ENCODE measurements around the gene BZW2.

The BZW2 gene

DNA sequence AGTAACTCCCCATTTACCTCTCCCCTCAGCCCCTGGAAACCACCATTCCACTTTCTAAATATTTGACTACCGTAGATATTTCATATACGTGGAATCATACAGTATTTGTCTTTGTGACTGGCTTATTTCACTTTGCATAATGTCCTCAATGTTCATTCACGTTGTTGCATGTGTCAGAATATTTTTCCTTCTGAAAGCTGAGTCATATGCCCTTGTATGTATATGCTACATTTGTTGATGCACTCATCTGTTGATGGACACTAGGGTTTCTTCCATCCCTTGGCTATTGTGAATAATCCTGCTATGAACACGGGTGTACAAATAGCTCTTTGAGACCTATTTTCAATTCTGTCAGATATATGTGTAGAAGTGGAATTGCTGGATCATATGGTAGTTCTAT, 81.8 kb downstream of the BZW2 start:
- Histone ChIP-seq H2AK5ac (ENCODE audit: low read length) (no peak overlapping the region), H2BK5ac (ENCODE audit: low read length) (no peak overlapping the region), H4K8ac (ENCODE audit: low read depth, low read length) (no peak overlapping the region), H3K18ac (ENCODE audit: low read length) (no peak overlapping the region), H3K27ac (ENCODE audit: low read depth, low read length) (no peak overlapping the region), H3K4ac (ENCODE audit: low read depth, low read length) (no peak overlapping the region), H3K27me3 (ENCODE audit: insufficient read depth, low read length, poor library complexity) (no peaks in the 10 kb centered on the region), H3K36me3 (ENCODE audit: control insufficient read depth, insufficient read depth, low read length) (no peaks in the 10 kb centered on the region), H3K79me2 (ENCODE audit: control insufficient read depth, insufficient read depth, low read length) (no peaks in the 10 kb centered on the region), H3K4me1 (ENCODE audit: control insufficient read depth, low read depth, low read length) (no peaks in the 10 kb centered on the region), H4K5ac (ENCODE audit: low read length) (no peak overlapping the region), H2BK15ac (replicated peaks; ENCODE audit: low read depth) (no peak overlapping the region), H3K56ac (ENCODE audit: low read length) (no peak overlapping the region), H3K9ac (ENCODE audit: low read length) (no peak overlapping the region), H3K4me3 (ENCODE audit: low read length) (no peak overlapping the region), H2BK120ac (ENCODE audit: low read depth, low read length) (no peak overlapping the region), H3K4me2 (ENCODE audit: low read length) (no peak overlapping the region), H3K23ac (ENCODE audit: low read length) (no peak overlapping the region), H3K79me1 (ENCODE audit: low read length) (no peaks in the 10 kb centered on the region)
- WGBS (ENCODE audit: extremely low coverage, insufficient coverage, low lambda C conversion rate): no CpG with 5 or more reads among the region's 4 CpGs
- DNase-seq: no peak

DNA sequence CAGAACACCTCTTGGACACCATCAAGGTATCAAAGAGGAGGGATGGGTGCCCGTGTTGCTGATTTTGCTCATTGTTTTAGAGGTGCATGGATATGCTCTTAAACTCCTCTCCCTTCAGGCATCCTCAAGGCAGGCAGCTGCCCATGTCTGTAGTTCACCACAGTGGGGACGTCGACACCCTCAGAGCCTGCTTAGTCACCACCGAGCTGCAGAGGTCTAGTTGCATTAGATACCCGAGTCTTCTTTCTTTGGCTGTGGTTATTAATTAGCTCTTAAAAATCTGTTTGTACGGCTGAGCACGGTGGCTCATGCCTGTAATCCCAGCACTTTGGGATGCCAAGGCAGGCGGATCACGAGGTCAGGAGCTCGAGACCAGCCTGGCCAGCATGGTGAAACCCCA, 82.8 kb downstream of the BZW2 start:
- H3K79me2 ChIP-seq (ENCODE audit: control insufficient read depth, insufficient read depth, low read length): no peaks in the 10 kb centered on the region
- H3K27ac ChIP-seq (ENCODE audit: low read depth, low read length): no peak overlapping the region
- H3K36me3 ChIP-seq (ENCODE audit: control insufficient read depth, insufficient read depth, low read length): no peaks in the 10 kb centered on the region
- no peak overlapping the region for H3K56ac ChIP-seq (ENCODE audit: low read length)
- H4K5ac ChIP-seq (ENCODE audit: low read length): no peak overlapping the region
- H2BK15ac ChIP-seq (replicated peaks; ENCODE audit: low read depth): no peak overlapping the region
- H3K4me1 ChIP-seq (ENCODE audit: control insufficient read depth, low read depth, low read length): no peaks in the 10 kb centered on the region
- H3K4ac ChIP-seq (ENCODE audit: low read depth, low read length): no peak overlapping the region
- no peak overlapping the region for H3K23ac ChIP-seq (ENCODE audit: low read length)
- H2AK5ac ChIP-seq (ENCODE audit: low read length): no peak overlapping the region
- H3K4me3 ChIP-seq (ENCODE audit: low read length): no peak overlapping the region
- no peak overlapping the region for H4K8ac ChIP-seq (ENCODE audit: low read depth, low read length)
- H3K9ac ChIP-seq (ENCODE audit: low read length): no peak overlapping the region
- no peak overlapping the region for H3K4me2 ChIP-seq (ENCODE audit: low read length)
- no CpG with 5 or more reads among the region's 10 CpGs for WGBS (ENCODE audit: extremely low coverage, insufficient coverage, low lambda C conversion rate)
- DNase-seq: no peak
- H2BK120ac ChIP-seq (ENCODE audit: low read depth, low read length): no peak overlapping the region
- no peak overlapping the region for H2BK5ac ChIP-seq (ENCODE audit: low read length)
- no peaks in the 10 kb centered on the region for H3K79me1 ChIP-seq (ENCODE audit: low read length)
- no peak overlapping the region for H3K18ac ChIP-seq (ENCODE audit: low read length)
- no peaks in the 10 kb centered on the region for H3K27me3 ChIP-seq (ENCODE audit: insufficient read depth, low read length, poor library complexity)

DNA sequence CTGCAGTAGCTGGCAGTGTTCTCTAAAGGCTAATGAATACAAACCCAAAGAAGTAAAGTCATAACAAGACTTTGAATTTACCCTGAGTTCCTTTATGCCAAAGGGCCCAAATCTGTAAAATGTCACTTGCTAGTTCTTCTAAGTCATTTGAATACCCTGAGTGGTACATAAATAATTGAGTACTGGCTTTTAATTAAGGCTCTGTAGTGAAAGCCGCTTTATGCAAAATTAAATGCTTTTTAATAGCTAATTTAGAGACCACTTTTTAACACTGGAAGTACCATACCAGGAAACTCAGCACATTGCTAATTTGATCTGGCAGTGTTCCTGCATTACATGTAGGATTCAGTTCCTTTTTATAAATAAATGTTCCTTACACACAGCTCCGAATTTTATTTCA, 83.6 kb downstream of the BZW2 start:
- no peak overlapping the region for H4K8ac ChIP-seq (ENCODE audit: low read depth, low read length)
- H2BK15ac ChIP-seq (replicated peaks; ENCODE audit: low read depth): no peak overlapping the region
- H3K27ac ChIP-seq (ENCODE audit: low read depth, low read length): no peak overlapping the region
- no peak overlapping the region for H3K9ac ChIP-seq (ENCODE audit: low read length)
- no peak overlapping the region for H2BK120ac ChIP-seq (ENCODE audit: low read depth, low read length)
- no peak overlapping the region for H3K18ac ChIP-seq (ENCODE audit: low read length)
- H3K23ac ChIP-seq (ENCODE audit: low read length): no peak overlapping the region
- no peaks in the 10 kb centered on the region for H3K79me1 ChIP-seq (ENCODE audit: low read length)
- no peaks in the 10 kb centered on the region for H3K79me2 ChIP-seq (ENCODE audit: control insufficient read depth, insufficient read depth, low read length)
- no CpG with 5 or more reads among the region's 2 CpGs for WGBS (ENCODE audit: extremely low coverage, insufficient coverage, low lambda C conversion rate)
- H3K4me2 ChIP-seq (ENCODE audit: low read length): no peak overlapping the region
- no peaks in the 10 kb centered on the region for H3K27me3 ChIP-seq (ENCODE audit: insufficient read depth, low read length, poor library complexity)
- no peaks in the 10 kb centered on the region for H3K36me3 ChIP-seq (ENCODE audit: control insufficient read depth, insufficient read depth, low read length)
- no peak overlapping the region for H3K56ac ChIP-seq (ENCODE audit: low read length)
- no peak overlapping the region for H2AK5ac ChIP-seq (ENCODE audit: low read length)
- no peak overlapping the region for H3K4ac ChIP-seq (ENCODE audit: low read depth, low read length)
- DNase-seq: no peak
- no peak overlapping the region for H2BK5ac ChIP-seq (ENCODE audit: low read length)
- no peak overlapping the region for H4K5ac ChIP-seq (ENCODE audit: low read length)
- H3K4me1 ChIP-seq (ENCODE audit: control insufficient read depth, low read depth, low read length): no peaks in the 10 kb centered on the region
- no peak overlapping the region for H3K4me3 ChIP-seq (ENCODE audit: low read length)

DNA sequence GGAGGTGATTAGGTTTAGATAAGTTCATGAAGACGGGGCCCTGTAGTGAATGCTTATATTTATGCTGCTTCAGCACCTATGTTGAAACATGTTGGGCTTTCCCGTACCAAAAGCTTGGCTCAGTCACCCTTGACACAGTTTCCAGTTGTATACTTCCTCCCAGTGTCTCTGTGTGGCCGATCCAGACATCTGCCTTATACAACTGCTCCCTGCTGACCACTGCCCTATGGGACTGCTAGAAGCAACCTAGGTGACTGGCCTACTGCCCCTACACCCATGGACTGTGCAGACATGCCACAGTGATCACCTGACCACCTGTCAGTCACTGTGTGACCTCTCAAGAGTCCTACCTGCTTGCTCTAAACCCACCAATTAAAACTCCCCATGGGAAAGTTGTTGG, 85.0 kb downstream of the BZW2 start:
- no CpG with 5 or more reads among the region's 3 CpGs for WGBS (ENCODE audit: extremely low coverage, insufficient coverage, low lambda C conversion rate)
- DNase-seq: no peak
- H3K4ac ChIP-seq (ENCODE audit: low read depth, low read length): no peak overlapping the region
- no peaks in the 10 kb centered on the region for H3K79me2 ChIP-seq (ENCODE audit: control insufficient read depth, insufficient read depth, low read length)
- H3K4me2 ChIP-seq (ENCODE audit: low read length): no peak overlapping the region
- no peak overlapping the region for H2AK5ac ChIP-seq (ENCODE audit: low read length)
- no peak overlapping the region for H2BK120ac ChIP-seq (ENCODE audit: low read depth, low read length)
- H3K27me3 ChIP-seq (ENCODE audit: insufficient read depth, low read length, poor library complexity): no peaks in the 10 kb centered on the region
- H3K18ac ChIP-seq (ENCODE audit: low read length): no peak overlapping the region
- H2BK5ac ChIP-seq (ENCODE audit: low read length): no peak overlapping the region
- H3K79me1 ChIP-seq (ENCODE audit: low read length): no peaks in the 10 kb centered on the region
- no peak overlapping the region for H2BK15ac ChIP-seq (replicated peaks; ENCODE audit: low read depth)
- H4K5ac ChIP-seq (ENCODE audit: low read length): no peak overlapping the region
- H3K27ac ChIP-seq (ENCODE audit: low read depth, low read length): no peak overlapping the region
- H4K8ac ChIP-seq (ENCODE audit: low read depth, low read length): no peak overlapping the region
- H3K23ac ChIP-seq (ENCODE audit: low read length): no peak overlapping the region
- no peak overlapping the region for H3K4me3 ChIP-seq (ENCODE audit: low read length)
- no peak overlapping the region for H3K56ac ChIP-seq (ENCODE audit: low read length)
- H3K9ac ChIP-seq (ENCODE audit: low read length): no peak overlapping the region
- no peaks in the 10 kb centered on the region for H3K36me3 ChIP-seq (ENCODE audit: control insufficient read depth, insufficient read depth, low read length)
- no peaks in the 10 kb centered on the region for H3K4me1 ChIP-seq (ENCODE audit: control insufficient read depth, low read depth, low read length)

DNA sequence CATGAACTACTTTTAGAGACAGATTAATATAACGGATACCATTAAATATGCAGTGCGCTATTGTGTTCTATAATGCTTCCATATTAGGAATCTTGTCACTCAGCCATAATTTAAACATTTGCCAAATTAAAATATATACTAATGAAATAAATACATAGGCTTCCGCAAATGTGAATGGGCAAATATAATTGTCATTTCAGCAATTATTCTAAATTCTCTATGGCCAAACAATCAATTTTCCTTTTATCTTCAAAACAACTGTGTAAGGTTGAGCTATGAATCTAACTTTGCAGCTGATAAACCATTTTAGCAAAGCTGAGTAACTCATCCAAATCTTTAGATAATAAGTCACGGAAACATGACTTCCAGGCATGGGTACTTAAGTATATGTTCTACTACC, 86.8 kb downstream of the BZW2 start:
- Histone ChIP-seq H3K4ac (ENCODE audit: low read depth, low read length) (no peak overlapping the region), H3K56ac (ENCODE audit: low read length) (no peak overlapping the region), H4K5ac (ENCODE audit: low read length) (no peak overlapping the region), H3K36me3 (ENCODE audit: control insufficient read depth, insufficient read depth, low read length) (no peaks in the 10 kb centered on the region), H3K27me3 (ENCODE audit: insufficient read depth, low read length, poor library complexity) (no peaks in the 10 kb centered on the region), H2BK5ac (ENCODE audit: low read length) (no peak overlapping the region), H3K79me2 (ENCODE audit: control insufficient read depth, insufficient read depth, low read length) (no peaks in the 10 kb centered on the region), H3K18ac (ENCODE audit: low read length) (no peak overlapping the region), H3K4me1 (ENCODE audit: control insufficient read depth, low read depth, low read length) (no peaks in the 10 kb centered on the region), H3K4me2 (ENCODE audit: low read length) (no peak overlapping the region), H4K8ac (ENCODE audit: low read depth, low read length) (no peak overlapping the region), H3K4me3 (ENCODE audit: low read length) (no peak overlapping the region), H2AK5ac (ENCODE audit: low read length) (no peak overlapping the region), H3K23ac (ENCODE audit: low read length) (no peak overlapping the region), H3K9ac (ENCODE audit: low read length) (no peak overlapping the region), H2BK120ac (ENCODE audit: low read depth, low read length) (no peak overlapping the region), H3K79me1 (ENCODE audit: low read length) (no peaks in the 10 kb centered on the region), H2BK15ac (replicated peaks; ENCODE audit: low read depth) (no peak overlapping the region), H3K27ac (ENCODE audit: low read depth, low read length) (no peak overlapping the region)
- no CpG with 5 or more reads among the region's 4 CpGs for WGBS (ENCODE audit: extremely low coverage, insufficient coverage, low lambda C conversion rate)
- DNase-seq: no peak

DNA sequence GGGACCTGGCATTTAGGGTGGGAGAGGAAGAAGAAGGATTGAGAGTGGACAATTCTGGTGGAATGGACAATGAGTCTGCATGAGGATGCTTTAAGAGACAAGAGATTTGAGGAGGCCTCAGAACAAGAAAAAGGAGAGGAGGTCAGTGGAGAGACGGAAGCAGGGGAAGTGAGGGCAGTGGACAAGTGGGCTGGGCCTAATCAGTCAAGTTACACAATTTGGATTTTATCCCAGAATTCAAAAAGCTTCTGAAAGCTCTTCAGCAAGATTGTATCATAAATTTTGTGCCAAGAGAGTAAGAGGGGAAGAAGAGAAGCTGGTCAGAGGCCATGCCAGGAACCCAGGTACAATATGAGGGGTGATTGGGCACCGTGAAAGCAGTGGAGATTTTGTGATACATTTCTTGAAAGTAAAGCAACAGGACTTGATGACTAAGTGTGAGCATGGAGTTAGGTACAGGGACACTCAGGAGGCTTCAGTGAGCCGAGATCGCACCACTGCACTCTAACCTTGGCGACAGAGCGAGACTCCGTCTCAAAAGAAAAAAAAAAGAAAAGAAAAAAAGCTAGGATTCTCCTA, 88.3 kb downstream of the BZW2 start:
- Histone ChIP-seq H4K8ac (ENCODE audit: low read depth, low read length) (no peak overlapping the region), H3K27ac (ENCODE audit: low read depth, low read length) (no peak overlapping the region), H3K4me1 (ENCODE audit: control insufficient read depth, low read depth, low read length) (no peaks in the 10 kb centered on the region), H2AK5ac (ENCODE audit: low read length) (no peak overlapping the region), H4K5ac (ENCODE audit: low read length) (no peak overlapping the region), H2BK15ac (replicated peaks; ENCODE audit: low read depth) (no peak overlapping the region), H3K4me3 (ENCODE audit: low read length) (no peak overlapping the region), H3K79me2 (ENCODE audit: control insufficient read depth, insufficient read depth, low read length) (no peaks in the 10 kb centered on the region), H3K9ac (ENCODE audit: low read length) (no peak overlapping the region), H3K56ac (ENCODE audit: low read length) (no peak overlapping the region), H3K79me1 (ENCODE audit: low read length) (no peaks in the 10 kb centered on the region), H2BK120ac (ENCODE audit: low read depth, low read length) (no peak overlapping the region), H3K4me2 (ENCODE audit: low read length) (no peak overlapping the region), H3K36me3 (ENCODE audit: control insufficient read depth, insufficient read depth, low read length) (no peaks in the 10 kb centered on the region), H2BK5ac (ENCODE audit: low read length) (no peak overlapping the region), H3K4ac (ENCODE audit: low read depth, low read length) (no peak overlapping the region), H3K18ac (ENCODE audit: low read length) (no peak overlapping the region), H3K23ac (ENCODE audit: low read length) (no peak overlapping the region), H3K27me3 (ENCODE audit: insufficient read depth, low read length, poor library complexity) (no peaks in the 10 kb centered on the region)
- no CpG with 5 or more reads among the region's 7 CpGs for WGBS (ENCODE audit: extremely low coverage, insufficient coverage, low lambda C conversion rate)
- DNase-seq: no peak
